NCI-H1105 treated with DMSO at 0.1 percent for 48 hours (cell line): ENCODE data around the gene DRGX.

ENCODE experiments used
- DNase-seq: peaks from one replicate; lab custom pipeline; 2025; lab: John Stamatoyannopoulos, UW

Gene DRGX

DNA sequence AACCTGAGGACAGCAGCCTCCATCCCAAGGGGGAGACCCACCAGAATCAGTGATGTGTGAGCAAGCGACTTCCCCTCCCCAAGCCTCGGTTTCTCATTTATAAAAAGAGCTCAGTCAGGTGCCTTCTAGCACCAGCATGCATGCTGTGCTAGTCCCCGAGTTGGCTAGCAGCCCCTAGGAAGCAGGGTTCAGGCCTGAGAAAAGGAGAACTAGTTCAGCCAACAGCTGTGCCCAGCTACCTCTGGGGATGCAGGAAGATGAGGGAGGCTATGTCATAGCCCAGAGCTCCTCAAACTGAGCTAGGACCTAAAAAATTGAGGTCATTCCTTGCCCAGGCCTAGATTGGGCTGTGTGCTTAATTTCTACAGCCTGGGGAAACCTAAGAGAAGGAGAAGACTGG is 13.7 kb downstream of the DRGX start:
- no peak for DNase-seq

DNA sequence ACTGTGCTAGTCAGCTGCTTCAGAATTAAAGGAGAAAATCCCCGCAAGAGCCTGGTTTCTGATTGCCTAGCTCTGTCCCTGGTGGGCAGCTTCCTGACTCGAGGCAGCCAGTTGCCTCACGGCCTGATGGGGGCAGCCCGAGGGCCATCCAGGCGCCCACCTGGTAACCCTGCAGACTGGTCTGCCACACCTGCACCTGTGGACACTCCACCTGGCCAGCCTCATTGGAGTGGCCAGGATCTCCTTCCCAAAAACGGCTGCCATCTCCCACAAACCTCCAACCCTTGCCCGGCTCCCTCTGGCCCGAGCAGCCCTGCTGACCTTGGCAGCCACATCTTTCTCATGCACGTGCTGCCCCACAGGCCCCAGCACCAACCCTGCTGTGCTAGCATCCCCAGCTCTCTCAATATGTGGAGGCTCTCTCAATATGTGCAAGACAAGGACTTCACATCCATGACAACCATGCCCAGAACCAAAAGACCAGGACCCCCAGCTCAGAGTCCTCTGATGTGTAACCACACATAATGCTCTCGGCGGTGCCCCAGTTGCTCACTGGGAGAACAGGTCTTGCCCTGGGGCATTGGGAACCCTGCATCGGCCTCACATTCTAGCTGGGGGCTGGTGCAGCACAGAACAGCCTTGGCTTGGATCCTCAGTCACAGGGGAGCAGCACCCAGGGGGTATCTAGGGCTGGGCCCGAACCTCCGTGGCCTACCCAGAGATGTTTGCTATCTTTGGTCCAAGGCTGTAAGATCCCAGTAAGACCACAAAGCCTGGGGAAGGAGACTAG is 14.6 kb downstream of the DRGX start:
- no peak for DNase-seq

DNA sequence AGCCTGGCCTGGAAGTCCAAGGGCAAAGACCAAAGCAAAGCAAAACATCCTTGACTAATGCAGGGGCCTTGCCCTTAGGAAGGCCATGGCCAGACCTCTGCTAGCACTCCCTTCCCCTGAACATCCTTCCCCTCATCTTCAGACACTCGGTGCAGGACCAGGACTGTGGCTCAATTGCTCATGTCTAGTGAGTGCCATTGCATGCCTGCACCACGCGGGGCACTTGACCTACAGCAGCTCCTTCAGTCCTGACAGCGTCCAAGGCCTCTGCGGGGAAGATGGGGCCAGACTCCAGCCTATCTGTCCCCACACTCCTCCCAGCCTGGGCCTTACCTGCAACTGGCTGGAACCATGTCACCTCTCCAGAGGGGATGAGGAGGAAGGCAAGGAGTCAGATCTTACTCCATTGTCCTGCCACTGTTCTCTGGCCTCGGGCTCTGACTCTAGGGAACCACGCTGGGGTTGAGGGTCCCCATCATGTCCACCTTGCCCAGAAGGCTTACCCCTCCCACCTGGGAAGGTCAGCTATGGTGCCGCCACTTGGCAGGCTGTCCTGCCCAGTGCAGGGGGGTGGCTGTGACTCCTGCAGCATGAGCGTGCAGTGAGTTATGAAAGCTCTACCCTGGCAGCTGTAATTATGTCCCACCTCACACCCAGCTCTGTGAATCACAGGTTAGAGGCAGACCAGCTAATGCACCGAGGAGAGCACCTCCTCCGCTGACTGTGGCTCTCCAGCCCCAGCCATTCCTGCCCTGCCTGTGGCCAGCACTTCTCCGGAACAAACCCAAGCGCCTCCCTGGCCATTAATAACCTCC is 16.1 kb downstream of the DRGX start:
- no peak for DNase-seq

DNA sequence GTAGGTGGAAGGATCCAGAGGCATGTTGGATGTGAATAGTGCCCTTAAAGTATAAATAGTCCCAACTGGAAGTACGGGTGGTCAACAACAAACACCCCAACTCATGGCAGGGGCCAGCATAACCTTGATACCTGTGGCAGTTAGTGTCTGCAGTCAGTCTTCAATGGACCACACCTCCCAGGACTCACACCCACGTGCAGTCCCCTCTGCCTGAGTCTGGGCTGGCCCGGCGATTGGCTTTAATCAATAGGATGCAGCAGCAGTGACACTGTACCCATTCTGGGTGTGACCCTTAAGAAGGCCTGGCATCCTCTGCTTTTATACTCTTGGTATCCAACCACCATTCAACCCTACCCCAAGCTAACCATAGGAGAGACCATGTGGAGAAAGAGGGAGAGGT is 18.6 kb downstream of the DRGX start:
- no peak for DNase-seq

DNA sequence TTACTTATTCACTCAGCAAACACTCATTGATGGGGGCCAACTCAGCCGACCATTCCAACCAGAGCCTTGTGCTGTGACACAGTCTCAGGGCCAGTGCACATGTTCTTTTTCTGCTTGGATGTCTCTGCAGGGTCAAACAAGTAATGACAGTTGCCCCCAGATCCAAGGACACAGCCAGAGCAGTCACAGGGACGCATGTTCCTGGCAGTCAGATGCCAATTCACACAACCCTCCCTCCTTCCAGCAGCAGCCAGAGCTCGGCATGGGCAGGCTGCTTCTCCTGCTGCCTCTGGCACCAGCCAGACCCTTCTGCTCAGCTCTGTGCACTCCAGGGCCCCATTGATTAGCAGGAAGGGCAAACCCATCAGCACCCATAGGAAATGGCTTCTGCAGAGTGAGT is 20.3 kb downstream of the DRGX start:
- DNase-seq: no peak

DNA sequence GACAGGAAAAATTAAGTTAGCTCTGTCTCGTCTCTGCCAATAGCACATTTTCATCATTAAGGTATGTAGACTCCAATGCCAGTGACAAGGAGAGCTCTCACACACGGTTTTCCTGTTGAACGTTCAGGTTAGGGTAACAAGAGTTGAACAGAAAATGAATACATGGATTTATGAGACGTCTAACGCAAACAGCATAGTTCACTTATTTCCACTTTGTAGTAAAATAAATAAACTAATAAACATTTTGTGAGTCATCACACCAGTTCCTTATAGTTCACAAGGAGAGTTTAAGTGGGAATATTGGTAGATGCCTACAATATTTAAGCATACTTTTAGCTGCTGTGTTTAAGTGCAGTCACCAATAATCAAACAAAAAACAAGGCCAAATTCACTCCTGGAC is 21.1 kb downstream of the DRGX start:
- no peak for DNase-seq

DNA sequence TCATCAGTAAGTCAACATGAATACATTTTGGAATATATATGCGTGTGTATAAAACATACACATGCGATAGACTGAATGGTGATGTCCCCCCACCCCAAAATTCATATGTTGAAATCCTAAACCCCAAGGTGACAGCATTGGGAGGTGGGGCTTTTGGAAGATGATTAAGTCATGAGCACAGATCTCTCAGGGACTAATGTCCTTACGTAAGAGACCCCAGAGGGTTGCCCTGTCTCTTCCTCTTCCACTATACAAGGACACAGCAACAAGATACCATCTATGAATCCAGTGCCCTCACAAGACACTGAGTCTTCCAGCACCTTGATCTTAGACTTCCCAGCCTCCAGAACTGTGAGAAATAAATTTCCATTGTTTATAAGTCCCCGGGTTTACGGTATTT is 22.5 kb downstream of the DRGX start:
- DNase-seq: no peak

DNA sequence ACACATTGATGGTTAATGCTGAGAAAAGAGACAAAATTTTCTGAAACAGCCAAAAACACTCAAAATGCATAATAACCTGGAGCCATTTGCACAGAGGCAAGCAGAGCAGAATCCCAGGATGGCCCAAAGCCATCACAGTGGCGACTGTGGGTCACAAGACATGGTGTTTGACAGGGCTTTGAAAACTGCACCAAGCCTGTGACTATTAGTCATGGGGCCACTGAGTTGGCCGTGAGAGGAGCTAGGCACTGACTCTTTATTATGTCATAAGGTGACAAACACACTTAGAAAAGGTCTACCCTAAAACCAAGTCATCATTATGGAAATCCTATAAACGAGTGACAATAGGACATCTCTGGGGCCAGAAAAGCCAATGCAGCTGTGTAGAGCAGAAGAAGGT is 23.9 kb downstream of the DRGX start:
- no peak for DNase-seq

DNA sequence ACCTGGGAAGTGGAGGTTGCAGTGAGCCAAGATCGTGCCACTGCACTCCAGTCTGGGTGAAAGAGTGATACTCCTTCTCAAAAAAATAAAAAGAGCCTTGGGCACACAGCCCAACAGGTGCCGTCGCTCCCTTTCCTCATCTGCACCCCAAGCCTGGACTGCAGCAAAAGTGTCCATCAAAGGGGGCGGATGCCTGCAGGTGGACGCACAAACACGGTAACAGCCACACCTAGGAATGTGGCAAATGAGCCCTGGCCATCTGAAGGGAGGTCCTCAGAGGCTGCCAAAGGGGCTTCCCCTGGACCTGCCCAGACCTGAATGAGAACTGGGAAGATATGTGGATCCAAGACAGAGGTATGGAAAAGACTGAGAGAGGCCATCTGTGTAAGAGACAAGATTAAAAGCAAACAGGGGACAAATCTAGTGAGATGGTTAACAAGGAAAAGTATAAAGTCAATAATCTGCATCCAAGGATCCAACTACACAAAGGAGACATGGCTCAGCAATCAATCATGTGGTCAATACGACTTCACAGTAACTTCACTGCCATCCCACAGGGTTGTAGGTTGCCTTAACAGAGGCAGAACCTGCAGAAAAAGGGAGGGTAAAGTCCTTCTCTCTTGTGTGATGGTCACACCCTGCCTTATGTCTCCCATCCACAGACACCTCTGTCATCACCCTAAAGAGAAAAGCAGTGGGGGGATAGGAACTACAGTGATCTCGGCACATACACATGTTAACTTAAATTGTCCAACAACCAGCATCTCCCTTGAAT is 25.4 kb downstream of the DRGX start:
- no peak for DNase-seq

DNA sequence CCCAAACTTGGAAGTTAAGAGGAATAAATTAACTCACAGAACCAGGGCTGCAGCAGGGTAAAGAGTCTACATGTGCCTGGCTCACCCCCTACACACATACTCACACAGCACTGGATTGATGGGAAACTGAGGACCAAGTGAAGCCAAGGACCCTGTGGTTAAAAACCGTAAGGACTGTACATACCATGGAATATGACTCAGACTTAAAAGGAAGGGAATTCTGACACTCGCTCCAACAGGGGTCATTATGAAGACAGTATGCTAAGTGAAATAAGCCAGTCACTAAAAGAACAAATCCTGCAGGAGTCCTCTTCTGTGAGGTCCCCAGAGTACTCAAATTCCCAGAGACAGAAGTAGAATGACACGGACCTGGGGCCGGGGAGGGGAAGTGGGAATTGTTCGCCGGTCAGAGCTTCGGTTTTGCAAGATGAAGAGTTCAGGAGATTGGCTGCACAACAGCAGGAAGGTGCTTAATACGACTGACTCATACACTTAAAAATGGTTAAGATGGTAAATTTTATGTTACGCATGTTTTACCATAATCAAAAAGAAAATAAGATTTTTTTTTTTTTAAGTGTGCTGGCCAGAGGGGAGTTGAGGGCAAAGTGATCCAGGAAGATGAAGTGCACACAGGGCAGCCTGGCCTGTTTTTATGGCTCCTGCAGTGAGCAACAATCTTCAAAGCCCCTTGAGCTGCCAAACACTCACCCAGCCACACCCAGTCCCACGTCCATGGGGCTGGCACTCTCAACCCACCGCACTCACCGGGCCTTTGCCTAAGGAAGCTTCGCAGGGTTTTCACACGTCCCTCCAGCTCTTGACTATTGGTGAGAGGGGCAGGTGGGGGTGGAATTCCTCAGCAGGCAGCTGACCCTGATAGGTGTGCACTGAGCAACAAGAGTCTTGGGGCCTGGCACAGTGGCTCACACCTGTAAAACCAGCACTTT is 26.4 kb downstream of the DRGX start:
- no peak for DNase-seq

DNA sequence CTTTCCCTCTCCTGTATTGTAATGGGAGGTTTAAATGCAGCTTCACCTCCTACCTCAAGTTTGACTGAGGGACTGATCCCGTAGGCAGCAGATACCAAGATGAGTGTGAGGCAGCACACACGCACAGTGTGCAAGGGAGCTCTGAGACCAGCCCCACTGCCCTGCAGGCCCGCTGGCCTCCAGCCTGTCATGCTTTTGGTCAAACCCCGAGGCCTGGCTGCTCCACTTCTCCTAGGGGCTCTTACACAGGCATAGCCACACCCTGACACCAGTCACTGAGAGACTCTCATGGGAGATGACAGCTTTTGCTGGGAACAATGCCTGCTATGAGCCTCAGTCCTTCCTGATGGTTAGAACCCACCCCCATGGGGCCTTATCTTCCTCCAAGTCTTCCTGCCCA is 27.6 kb downstream of the DRGX start:
- no peak for DNase-seq

DNA sequence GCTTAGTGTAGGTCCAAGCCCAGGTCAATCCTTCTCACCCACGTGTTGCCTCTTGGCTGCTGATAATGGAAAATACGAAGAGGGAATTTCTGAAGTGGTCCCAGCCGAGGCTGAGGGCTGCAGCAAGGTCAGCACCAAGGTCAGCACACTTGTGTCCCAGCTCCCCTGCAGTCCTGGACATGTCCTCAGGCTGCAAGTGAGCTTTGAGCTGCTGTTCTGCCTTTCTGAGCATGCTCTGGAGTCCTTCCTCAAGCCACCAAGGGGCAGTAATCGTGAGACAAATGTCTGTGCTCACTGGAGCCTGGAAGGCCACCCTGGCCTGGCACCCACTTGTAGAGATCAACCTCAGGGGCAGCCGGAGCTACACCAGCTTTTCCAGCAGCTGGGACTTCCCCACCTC is 28.3 kb downstream of the DRGX start:
- DNase-seq: no peak

DNA sequence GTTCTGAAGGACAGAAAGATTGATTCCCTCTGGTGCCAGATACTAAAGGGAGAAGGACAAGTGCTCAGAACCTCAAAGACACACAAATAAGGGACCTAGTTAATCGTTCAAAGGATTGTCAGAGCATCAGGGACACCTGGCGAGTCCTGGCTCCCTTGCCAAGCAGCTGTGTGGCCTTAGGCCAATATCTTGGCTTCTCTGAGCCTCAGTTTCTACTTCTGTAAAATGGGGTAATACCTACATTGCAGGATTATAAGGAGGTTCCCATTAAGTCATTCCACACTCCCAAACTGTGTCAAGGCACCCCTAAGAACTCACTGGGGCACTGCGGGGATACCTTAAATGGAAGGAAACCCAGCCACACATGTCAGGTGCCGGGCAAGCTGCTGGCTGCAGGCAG is 29.4 kb downstream of the DRGX start:
- no peak for DNase-seq

DNA sequence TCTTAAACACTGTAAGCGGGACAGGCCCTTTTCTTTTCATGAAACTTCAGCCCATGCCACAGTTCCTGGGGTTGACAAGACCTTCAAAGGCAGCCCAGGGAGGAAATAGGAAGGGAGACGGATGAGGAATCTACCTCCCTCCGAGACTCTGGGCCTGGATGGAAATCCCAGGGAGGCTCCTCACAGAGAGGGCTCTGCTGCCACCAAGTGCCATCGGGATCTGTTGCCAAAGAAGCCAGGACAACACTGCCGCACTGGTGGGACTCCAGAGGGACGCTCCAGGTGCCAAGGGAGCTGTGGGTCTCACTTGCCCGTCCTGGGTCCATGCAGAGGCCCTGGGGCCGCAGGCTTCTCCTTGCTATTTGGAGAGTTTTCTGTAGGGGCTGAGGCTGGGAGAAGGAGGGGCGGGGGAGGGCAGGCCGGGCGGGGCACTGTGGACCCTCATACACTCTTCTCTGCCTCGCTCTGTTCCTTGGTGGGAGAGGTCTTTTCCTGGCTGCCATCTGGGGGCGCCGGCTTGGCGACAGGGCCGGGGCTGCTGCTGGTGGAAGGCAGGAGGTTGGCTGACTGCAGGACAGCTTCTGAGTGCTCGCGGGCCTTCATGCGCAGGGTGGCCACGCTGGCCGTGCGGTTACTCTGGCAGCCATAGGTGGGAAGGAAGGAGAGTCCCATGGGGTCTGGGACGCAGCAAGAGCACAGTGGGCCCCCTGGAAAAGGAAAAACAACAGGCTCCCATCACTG is 30.0 kb downstream of the DRGX start:
- no peak for DNase-seq

DNA sequence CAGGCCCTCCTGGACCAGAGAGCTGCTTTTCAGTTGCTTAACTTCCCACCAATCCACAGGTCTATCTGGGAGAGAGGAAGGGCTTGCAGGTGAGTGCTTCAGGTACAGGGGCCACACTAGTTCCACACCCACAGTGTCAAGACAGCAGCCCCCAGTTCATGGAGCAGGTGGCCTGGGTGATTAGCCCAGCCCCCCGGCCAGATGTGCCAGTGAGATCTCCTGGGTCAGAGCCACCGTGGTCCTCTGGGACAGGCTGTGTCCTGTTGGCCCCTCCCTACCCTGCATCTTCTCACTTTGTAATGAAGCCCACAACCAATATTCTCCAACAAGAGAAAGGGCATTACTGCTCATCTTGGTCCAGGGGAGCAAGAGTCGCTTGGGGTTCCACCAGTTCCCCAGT is 30.6 kb downstream of the DRGX start:
- DNase-seq: no peak

DNA sequence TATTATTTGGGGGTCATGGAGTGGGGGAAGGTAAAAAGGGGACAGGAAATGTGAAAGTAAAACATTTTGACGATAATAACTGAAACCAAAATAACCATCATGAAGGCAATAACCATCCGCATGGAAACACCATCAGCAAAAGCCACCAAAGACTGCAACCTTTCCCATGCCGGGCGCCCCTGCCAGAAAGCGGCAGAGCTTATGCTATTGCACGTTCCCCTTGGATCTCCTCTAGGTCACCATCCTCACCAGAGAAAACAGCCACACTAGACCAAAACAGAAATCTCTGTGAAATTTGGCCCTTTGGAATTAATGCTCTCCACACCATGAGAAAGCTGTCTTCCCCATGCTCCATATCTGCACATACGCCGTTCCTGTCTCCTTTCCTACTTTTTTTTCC is 31.1 kb downstream of the DRGX start:
- DNase-seq: no peak

DNA sequence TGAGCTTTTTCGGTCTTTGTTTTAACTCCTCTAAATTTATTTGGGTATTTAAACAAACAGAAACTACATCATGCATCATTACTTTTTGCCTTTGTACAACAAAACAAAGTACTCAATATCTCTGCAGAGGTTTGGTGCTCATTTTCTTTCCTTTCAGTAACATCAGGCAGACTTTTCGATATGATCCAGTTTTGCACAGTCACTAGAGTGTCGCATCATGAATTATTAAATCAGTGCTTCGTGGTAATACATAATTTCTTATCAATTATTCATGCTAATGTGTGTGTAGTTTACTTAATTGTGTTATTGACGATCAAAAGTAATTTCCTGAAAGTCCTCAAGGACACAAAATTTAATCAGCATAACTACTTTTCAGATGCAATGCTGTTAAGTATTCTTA is 31.8 kb downstream of the DRGX start:
- no peak for DNase-seq

DNA sequence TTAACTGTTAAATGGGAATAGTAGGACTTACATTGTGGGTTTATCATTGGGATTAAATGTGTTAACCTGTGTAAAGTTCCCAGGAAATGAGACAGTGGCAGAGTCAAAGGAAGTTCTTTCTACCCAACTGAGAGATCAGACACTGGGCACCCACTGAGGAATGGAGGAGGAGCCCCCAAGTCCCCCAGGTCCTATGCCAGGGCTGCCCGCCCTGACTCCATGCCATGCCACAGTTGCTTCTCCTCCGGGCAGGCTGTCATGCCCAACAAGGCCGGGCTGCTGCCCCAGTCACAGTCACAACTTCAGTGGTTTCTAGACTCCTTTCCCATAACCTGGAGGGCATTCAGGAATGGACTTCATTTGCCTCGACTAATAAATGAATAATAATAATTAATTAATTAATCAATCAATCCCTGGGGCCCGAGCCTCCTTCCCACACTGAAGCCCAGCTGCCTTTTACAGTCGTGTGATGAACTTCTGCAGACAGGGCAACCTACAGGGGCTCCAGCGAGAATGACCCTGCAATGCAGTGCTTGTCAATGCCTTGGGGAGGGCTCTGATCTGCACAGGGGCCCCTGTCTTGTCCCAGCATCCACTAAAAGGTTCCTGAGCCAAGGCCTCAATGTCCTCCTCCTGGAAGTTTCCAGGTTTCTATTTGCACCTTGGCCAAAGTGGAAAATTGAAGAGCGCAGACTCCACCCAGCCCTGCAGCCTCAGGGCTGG is 32.4 kb downstream of the DRGX start:
- DNase-seq: no peak

DNA sequence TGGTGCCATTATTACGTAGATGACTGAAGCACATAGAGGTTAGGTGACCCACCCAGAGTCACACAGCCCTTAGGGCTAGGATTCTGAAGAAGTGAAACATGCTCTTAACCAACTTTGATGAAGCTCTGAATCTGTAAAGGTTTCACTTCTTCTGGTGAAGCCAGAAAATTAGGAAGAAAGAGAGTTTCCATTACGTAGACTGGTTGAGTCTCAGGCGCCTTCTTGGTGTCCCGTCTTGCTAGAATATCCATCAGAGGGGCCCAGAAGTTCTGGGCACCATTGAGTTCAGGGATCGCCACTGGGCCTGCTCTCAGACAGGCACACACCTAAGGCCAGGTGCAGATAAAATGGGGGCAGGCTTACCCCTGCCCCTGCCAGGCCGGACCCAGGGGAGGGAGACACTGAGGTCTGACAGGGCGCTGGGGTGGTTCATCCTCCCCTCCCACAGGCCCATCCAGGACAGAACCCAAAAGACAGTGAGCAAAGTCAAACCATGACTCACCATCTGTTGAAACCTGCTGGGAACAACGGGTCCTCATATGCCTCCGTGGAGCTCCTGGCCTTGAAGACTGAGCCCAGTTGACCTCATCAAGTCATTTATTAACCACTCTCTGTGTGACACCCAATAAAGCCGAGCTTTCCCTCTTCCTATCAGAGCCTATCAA is 33.2 kb downstream of the DRGX start:
- DNase-seq: no peak
